GM12878 (cell line): ENCODE data around the gene CATSPER1.

ENCODE experiments used
- CREB1 ChIP-seq: IDR thresholded peaks from 2 replicates; pipeline ENCODE4 v1.6.1; 2012; ENCODE audit warnings: low read depth, mild to moderate bottlenecking, inconsistent platforms
- JUND ChIP-seq: IDR thresholded peaks from 2 replicates; pipeline ENCODE4 v1.6.1; 2012; ENCODE audit warnings: low read depth, mild to moderate bottlenecking, low read length, improper control_type of control experiment, moderate library complexity
- POLR2A ChIP-seq: IDR thresholded peaks from 2 replicates; pipeline ENCODE4 v1.6.1; 2011; ENCODE audit warnings: low read depth, mild to moderate bottlenecking, low read length
- SREBF2 ChIP-seq: IDR thresholded peaks from 2 replicates; pipeline ENCODE4 v1.6.1; 2012; ENCODE audit warnings: mild to moderate bottlenecking, low read length
- TF ChIP-seq, protein P1 (sequence below): IDR thresholded peaks from 2 replicates; pipeline ENCODE4 v1.6.1; 2012; ENCODE audit warnings: low read depth, low read length, improper control_type of control experiment
- TF ChIP-seq, protein P2 (sequence below), 3 experiments: IDR thresholded peaks in 2 of 3; conservative IDR thresholded peaks in 1 of 3; 2 replicates each; pipeline ENCODE4 v1.5.1; 2011; ENCODE audit warnings: low read depth in 3 of 3, low read length in 3 of 3, mild to moderate bottlenecking in 3 of 3, control low read depth in 2 of 3, moderate library complexity in 2 of 3, inconsistent platforms in 1 of 3, mixed read lengths in 1 of 3; ENCODE audit not compliant: control insufficient read depth in 2 of 3, insufficient read depth in 1 of 3; ENCODE audit errors: extremely low read depth in 1 of 3

DNA sequence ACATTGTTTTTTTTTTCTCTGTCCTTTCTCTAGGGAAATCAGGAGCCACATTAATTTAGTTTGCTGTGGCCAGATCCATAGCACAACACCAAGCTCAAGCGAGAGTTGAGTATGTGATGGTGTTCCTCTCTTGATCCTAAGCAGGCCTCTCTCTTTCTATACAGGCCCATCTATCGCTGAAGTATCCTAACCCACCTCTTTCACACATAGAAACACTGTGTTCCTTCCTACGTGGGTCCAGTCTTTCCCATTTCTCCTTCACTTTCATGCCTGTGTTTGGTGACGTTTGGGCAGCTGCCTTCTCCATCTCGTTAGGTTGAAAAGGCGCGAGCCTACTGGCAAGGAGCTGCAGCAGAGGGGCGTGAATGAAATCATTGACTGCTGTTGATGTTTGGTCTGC lies 46.2 kb upstream of the CATSPER1 start:
- TF ChIP-seq POLR2A, result no peak
- no peak for TF ChIP-seq SREBF2
- TF ChIP-seq JUND, result no peak
- TF ChIP-seq, protein P1, sequence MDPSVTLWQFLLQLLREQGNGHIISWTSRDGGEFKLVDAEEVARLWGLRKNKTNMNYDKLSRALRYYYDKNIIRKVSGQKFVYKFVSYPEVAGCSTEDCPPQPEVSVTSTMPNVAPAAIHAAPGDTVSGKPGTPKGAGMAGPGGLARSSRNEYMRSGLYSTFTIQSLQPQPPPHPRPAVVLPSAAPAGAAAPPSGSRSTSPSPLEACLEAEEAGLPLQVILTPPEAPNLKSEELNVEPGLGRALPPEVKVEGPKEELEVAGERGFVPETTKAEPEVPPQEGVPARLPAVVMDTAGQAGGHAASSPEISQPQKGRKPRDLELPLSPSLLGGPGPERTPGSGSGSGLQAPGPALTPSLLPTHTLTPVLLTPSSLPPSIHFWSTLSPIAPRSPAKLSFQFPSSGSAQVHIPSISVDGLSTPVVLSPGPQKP, result no peak
- no peak for TF ChIP-seq CREB1
- TF ChIP-seq, protein P2, sequence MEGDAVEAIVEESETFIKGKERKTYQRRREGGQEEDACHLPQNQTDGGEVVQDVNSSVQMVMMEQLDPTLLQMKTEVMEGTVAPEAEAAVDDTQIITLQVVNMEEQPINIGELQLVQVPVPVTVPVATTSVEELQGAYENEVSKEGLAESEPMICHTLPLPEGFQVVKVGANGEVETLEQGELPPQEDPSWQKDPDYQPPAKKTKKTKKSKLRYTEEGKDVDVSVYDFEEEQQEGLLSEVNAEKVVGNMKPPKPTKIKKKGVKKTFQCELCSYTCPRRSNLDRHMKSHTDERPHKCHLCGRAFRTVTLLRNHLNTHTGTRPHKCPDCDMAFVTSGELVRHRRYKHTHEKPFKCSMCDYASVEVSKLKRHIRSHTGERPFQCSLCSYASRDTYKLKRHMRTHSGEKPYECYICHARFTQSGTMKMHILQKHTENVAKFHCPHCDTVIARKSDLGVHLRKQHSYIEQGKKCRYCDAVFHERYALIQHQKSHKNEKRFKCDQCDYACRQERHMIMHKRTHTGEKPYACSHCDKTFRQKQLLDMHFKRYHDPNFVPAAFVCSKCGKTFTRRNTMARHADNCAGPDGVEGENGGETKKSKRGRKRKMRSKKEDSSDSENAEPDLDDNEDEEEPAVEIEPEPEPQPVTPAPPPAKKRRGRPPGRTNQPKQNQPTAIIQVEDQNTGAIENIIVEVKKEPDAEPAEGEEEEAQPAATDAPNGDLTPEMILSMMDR (IDR thresholded peaks at IDR 0.05 in 2 of 3, conservative IDR thresholded peaks at IDR 0.05 in 1 of 3; ENCODE audit: control insufficient read depth in 2 of 3, extremely low read depth in 1 of 3, insufficient read depth in 1 of 3, low read depth in 3 of 3, low read length in 3 of 3), result no peak
